IPS-11a (cell line): Measurements from ENCODE around the gene TMSB15C.
"Not testable (repeated sequence)": the region's sequence is repeated elsewhere in the genome, so short reads cannot be mapped to it uniquely, and the experiment has no call there.

ENCODE experiments used
- H3K4me3 ChIP-seq: one replicate; pipeline ENCODE4 v1.5.1; 2013; ENCODE audit warnings: low read depth, low read length, control low read depth

Gene TMSB15C

DNA sequence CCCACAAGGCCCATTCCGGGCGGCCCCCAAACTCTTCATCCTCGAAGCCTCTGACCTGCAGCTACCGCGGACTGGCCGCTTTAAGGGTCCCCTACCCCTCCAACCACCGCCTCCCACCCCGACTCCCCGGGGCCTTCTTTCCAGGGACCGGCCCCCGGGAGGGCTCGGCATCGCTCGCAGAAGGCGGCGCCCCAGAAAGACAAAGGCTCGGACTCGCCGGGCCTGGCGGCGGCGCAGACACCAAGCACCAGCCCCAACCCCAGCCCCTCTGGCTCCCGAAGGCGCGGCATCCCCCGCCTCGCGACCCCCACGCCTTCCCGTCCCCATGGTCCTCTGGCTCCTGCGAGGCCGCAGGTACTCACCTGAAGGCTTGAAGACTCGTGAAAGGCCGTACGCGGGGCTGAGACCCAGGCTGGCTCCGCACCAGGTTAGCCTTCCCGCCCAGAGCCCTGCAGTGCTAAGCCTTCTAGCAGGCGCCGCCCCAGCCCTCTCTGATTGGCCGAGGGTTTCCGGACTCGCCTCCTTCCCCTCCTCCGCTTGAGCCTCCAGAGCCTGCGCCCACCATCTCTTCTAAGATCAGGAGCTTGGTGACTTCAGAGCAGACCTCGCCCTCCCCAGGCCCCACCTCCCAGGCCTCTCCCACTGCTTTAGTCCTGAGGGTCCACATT, at the start of gene TMSB15C:
Gene TMSB15C (minus strand): TSS at position 459 of the 668 bp plus-strand sequence.
- H3K4me3 ChIP-seq = not testable (repeated sequence)

DNA sequence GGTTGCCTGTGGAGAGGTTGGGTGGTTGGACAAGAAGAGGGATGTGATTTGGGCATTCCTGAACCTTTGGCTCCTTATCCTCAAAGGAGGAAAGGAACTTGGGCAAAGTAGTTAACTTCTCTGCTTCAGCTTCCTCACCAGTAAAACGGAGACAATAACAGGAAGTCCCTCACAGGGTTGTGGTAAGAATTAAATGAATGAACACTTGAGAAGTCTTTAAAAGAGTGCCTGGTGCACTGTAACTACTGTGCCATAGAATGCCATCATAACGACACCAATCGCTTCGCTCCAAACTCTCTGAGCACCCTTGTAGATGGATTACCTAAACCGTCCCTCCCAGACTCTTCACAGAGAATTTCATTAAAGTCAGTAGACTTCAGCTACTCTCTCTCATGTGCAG, 46.8 kb upstream of the TMSB15C start:
- no peak overlapping the region for H3K4me3 ChIP-seq

DNA sequence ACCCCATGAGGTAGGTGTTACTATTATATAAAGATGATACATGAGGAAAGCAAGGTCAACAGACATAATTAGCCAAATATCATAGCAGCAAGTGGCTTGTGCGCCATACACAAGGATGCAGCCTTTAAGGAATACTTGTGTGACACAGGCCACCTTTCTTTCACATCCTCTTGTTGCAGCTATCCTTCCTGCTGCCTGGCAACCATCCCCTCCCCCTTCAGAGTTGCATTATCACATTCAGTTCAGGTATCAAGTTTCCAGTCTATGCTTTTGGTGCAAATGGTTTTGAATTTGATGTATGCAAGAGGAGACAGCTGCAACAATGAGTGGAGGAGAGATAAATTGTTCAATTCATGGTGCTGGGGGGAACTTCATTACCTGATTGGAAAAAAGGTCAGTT, 42.7 kb upstream of the TMSB15C start:
- H3K4me3 ChIP-seq = no peak overlapping the region

DNA sequence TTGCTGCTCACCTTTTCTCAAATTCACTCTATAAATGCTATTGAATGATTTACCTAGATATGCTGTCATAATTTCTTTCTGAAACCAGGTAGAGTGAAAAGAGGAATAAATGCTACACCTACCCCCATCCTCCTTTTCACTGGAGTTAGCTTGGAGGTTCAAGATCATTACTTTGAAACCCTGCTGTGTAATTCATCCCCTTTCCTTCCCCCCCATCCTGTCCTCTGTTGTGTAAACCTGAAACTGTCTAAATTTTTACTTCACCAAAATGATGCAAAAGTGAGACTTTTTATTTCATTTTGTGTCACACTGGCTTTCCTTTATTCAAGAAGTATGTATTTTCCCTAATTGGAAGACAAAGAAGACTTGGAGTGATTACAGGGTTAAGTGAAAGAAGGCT, 41.7 kb upstream of the TMSB15C start:
- H3K4me3 ChIP-seq = no peak overlapping the region

DNA sequence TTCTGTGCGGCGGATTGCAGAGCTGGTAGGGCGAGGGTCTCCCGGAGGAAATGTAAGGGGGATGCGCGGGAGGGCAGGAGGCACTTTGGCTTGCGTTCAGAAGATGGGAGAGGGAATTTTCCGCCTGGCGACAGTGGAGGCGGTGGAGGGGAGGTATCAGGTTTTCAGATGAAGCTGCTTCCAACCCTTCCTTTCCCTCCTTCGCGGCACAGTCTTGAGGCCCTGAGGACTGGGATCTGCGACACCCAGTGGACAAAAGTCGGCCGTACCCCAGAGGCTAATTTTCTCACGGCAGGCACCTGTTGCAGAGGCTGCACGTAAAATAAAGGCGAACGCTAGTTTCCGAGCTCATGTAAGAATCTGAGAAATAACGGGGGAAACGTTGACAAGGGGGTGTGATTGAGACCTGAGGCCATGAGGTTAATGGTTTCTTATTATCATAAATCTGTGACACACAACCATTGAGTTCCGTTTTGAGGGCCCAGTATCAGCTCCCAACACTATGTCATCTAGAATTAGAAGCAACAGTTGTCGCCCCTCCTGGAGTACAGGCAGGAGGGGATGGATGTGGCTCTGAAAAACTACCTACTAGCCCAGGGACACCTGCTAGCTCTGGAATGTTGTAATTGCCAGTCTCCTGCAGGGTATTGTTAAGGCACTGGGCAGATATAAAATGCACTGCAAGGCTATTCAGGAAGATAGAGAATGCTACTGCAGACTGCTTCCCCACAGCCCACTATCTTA, 37.4 kb upstream of the TMSB15C start:
- peak overlapping the region; percentile 51 for H3K4me3 ChIP-seq

DNA sequence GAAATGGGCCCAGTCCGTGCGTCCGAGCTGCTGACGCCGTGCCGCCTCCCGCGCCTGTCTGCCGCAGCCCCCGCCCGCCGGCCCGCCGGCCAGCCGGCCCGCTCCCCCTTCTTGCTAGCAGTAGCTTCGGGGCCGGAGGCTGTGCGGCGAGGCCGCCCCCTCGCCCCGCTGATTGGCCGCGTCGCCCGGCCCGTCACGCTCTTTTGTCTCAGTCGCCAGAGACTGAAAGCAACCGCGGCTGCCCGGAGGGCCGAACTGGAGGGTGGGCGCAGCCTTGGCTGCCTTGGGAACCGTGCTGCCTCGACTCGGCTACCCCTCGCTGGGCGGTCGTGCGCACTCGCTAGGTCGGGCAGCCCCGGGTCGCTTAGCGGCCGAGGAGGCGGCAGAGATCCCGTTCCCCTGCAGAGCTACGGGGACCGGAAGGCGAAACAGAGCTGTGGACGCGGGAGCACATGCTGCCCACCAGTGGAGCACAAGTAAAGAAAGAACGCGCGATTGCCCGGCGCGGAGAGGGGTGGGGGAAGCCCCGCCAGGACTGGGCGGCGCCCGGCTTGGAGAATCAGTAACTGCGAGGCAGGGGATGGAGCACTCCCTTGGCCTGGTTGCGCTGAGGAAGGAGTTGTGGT, 36.4 kb upstream of the TMSB15C start, which contains the start of gene ZCCHC18:
Gene ZCCHC18 (plus strand): TSS at position 198 of the 626 bp plus-strand sequence. CDS start 1,589 bp downstream, outside the sequence.
- peak within 1 kb of the TSS; percentile 51 for H3K4me3 ChIP-seq

DNA sequence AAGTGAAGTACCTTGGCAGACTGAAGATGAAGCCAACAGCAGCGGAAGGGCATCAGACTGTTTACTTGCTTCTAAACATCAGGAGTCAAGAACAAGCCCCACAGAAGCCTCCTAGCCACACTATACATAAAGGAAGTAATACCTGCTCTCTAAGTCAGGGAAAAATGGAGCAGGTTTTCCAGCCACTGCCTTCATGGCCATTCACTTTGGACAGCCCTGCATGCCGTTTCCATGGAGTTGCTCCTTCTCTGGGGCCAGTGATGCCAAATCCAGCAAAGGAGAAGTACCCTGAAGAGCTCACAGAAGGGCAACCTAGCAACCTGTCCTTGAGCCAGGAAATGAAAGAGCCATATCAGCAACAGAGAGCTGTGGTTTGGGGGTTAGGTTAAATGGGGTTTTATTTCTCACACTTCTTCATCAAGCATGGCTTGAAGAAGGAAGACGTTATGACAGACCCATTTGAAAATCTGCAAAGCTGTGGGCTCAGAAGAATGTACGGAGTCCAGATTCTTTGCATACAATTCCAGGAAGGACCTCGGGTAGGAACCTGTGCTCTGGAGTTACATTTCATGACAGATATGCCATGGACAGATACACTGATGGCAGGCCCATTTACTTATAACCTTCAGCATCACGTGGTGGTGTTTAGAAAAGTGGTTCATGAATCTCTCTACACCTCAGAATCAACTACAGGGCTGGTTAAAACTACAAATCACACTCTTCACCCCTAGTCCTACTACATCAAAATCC, 34.6 kb upstream of the TMSB15C start:
- H3K4me3 ChIP-seq = not testable (repeated sequence)

DNA sequence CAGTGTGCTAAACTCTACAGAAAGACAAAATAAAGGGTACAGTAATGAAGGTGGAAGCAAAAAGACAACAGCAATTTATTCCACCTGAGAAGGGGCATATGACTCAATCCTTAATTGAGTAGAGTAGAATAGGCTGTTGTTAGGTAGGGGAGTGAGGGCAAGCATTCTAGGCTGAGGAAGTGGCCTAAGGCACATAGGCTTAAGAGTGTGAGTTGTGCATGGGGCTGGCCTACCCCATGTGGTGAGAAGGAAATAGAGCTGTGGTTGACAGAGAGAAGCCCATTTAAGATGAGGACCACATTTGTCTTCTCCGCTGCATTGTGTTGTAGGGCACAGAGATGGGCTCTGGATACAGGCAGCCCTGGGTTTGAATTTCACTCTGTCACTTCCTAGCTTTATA, 32.9 kb upstream of the TMSB15C start:
- no peak overlapping the region for H3K4me3 ChIP-seq

DNA sequence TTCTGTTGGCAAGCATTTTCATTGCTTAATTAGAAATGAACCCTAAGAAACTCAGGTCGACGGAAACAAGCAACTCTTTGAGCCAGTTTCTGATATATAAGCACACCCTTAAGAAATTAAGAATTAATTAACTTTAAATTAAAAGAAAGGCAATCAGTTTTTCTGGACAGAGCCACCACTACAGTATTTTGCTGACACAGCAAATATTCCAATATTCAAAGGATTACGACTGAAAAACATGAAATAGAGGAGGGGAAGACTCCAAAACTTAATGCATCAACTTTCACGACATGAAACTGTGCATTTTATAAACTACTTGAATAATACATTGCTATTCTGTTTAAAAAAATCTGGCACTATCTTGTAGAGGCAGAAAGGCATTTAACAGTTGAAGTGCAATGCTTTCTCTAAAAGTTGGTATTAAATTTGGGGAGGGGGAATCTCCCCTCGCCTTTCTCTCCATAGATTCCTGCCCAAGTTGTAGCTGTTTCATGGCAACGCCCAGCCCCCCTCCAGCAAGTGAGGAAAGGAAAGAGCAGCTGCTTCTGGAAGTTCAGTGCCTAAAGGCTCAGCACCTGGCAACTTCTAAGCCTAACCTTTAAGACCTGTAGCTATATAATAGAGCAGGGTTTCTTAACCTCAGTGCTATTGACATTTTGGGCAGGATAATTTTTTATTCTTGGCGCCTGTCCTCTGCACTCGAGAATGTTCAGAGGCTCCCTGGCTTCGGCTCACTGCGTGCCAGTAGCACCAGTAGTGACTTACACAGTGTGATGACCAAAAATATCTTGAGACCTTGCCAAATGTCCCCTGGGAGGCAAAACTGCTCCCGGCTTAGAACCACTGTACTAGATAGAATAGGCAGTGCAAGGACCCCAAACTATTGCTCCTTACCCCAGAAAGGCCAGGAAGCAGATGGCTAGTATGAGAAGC, 29.6 kb upstream of the TMSB15C start:
- no peak overlapping the region for H3K4me3 ChIP-seq

DNA sequence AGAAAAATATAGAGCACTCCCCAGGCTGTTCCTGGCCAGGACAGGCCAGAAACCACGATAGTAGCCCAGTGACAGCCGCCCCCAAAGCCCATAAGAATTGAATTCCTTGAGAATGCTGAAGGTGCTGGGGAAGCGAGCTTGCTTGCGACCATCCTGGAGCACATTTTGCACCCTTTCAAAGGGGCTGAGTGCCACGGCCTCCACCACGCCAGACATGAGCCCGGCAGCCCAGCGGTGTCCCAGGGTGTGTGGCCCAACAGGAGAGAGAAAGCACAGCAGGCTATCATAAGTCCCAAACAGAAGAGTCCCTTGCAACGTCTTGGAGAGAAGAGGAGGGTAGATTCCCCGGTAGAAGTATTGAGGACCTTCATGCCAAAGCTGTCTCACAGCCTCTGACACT, 28.6 kb upstream of the TMSB15C start:
- H3K4me3 ChIP-seq = no peak overlapping the region

DNA sequence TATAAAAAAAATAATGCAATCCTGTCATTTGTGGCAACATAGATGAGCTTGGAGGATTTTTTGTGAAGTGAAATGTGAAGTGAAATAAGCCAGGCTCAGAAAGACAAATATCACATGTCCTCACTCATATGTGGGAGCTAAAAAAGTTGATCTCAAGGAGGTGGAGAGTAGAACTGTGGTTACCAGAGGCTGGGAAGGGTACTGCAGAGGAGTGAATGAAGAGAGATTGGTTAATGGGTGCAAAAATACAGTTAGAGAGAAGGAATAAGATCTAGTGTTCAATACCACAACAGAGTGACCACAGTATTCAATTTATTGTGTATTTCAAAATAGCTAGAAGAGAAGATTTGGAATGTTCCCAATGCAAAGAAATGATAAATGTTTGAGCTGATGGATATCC, 22.9 kb upstream of the TMSB15C start:
- no peak overlapping the region for H3K4me3 ChIP-seq

DNA sequence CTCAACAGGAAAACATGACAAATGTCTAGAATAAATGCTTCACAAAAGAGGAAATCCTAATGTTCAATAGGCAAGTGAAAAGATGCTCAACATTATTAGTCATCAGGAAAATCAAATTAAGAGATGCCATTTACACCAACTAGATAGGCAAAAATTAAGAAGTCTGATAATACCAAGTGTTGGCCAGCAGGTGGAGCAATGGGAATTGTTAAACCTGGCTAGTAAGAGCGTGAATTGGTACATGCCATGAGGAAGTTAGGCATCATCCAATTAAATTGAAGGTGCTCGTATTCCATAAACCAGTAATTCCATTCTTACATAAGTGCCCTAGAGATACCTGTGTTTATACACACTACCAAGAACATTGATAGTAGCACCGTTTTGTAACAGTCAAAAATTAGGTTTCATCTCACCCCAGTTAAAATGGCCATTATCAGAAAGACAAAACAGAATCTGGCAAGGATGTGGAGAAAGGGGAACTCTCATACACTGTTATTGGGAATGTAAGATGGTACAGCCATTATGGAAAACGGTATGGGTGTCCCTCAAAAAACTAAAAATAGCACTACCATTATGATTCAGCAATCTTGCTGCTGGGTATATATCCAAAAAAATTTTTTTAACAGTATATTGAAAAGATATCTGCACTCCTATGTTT, 22.2 kb upstream of the TMSB15C start:
- no peak overlapping the region for H3K4me3 ChIP-seq

DNA sequence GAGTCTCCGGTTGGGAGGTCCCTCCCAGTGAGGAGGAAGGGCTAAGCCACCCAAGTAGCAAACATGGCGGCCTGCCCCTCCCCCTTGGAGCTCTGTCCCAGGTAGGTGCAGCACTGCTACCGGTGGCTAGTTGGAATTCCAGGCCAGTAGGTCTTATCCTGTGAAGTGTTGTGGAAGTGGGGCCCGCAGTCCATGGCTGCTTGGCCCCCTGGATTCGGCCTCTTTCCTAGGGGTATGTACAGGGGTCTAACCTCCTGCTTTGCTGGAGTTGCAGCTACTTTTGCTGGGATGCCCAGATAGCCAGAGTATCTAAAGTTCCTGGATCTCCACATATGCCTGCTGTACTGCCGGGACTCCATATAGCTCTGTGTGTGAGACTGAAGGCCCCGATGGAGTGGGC, 9.9 kb upstream of the TMSB15C start:
- no peak overlapping the region for H3K4me3 ChIP-seq

DNA sequence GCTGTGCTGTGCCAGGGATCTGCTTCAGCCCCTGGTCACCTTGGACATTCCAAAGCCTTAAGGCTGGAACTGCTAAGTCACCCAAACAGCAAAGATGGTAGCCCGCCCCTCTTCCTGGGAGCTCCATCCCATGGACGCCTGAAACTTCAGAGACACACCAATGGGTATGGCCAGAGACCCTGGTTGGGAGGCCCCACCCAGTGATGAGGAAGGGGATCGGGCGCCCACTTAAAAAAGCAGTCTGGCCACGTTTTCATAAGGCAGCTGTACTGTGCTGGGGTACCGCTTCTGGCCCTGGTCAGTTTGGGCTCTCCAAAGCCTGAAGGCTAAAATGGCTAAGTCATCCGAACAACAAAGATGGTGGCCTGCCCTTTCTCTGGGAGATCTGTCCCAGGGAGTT, 9.4 kb upstream of the TMSB15C start:
- no peak overlapping the region for H3K4me3 ChIP-seq

DNA sequence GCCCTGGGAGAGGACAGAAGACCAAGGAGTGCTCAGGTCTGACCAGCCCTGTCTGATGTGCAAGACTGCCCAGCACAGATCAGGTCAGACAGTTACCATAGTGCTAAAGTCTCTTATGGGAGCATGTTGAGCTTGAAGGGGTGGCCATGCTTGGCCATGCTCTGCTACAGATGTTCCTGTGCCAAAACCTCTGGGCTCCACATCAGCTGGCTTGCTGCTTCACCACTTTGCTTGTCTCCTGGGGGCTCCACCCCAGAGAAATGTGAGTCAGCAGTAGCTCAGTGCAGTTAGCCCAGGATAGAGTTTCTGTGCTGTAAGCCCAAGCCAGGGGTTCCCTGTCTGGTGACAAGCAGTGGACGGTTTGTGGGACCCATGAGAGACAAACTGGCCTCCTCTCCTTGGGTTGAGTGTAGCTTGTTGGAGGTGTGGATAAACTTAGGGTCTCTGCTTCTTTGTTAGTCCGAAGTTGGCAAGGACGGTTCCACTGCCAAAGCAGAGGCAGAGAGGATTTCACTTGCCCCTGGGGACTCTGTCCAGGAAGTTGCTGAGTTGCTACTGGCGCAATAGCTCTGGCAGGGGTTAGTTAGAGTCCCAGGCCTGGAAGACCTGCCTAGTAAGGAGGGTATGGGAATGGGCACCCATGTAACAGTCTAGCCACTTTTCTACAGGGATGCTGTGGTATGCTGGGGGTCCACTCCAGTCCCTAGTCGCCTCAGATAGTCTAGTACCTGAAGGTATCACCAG, 8.7 kb upstream of the TMSB15C start:
- H3K4me3 ChIP-seq = no peak overlapping the region

DNA sequence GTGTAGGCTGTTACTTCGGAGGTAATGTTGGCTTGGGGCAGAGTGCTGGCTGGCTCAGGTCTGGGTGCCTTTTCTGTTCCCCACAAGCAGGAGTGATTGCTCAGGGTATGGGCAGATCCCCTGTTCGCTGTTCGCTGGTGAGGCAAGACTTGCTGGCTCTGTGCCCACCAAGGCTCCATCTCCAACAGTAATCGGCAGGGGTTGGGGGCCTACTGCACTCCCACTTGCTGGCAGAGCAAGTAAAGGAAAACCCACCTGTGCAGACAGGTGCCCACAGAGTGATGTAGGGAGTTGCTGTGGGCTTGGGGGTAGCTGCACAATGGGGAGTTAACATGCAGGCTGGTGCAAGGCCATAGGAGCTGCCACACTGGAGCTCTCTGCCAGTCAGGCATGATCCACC, 8.0 kb upstream of the TMSB15C start:
- no peak overlapping the region for H3K4me3 ChIP-seq

DNA sequence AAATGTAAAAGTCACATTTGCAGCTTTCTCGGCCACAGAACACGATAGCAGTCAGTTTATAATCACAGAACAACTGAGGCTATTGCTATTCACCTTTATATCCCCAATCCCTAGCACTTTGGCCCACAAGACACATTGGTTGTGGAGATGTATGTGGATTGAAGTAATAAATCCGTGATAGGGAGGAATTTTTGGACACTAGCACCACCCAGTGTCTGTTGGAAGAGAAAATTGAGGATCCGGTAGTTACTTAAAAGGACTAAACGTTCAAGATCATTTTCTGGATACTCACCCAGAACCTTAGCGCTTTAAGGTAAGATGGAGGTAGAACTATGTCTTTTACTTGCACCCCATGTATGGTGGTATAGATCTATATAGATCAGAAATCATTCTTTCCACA, 1.8 kb upstream of the TMSB15C start:
- not testable (repeated sequence) for H3K4me3 ChIP-seq

DNA sequence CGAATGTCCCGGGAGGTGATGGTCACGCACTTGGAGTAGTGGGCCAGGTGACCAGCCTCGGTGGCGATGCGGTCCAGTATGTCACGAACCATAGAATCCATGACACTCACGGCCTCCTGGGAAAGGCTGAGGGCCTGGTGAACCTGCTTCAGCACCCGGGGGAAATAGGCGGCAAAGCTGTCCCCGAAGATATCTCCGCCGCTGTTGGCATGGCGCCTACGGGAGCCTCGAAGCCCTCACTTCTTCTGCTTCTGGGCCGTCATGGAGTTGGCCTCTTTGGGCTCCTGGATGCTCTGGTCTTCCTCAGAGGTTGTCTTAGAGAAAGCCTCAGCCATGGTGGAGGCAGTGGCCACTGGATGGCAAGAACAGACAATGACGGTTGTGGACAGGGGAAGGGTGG, 13.4 kb downstream of the TMSB15C start:
- not testable (repeated sequence) for H3K4me3 ChIP-seq

DNA sequence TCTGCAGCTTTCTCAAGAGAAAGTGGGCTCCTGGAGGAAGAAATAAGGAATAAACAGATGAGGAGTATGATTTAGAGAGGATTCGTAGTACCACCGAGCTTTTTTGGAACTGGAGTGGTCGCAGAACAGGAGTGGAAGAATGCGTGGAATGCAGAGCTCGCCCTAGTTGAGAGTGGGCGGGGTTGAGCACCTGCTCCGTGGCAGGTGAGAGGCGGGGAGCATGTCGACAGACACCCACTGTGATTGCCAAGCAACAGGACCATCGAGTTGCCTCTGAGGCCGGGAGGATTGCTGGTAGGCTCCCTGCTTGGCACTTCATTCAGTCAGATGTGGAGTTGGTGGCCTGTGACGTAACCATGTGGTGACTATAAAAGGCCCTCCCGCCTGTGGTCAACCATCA, 21.1 kb downstream of the TMSB15C start:
- not testable (repeated sequence) for H3K4me3 ChIP-seq
